ENCODE results near the gene GARNL3. TPM values are rescaled to one million over a fixed set of nuclear protein-coding genes. Genes with fewer than 3 reads are reported as not detected.
A peak's percentile ranks its signal among the peaks of the same experiment; 100 is the strongest.

GARNL3 gene
- total and polyA plus RNA-seq, 2 donors (not counting 3 experiments of a cell fraction or from before 2014, with no cell fraction given): 1.4 to 8.3 TPM

- ChIA-PET POLR2A (no interaction called here), CTCF (interaction anchor here (0.7 to 2.0 kb wide), 2 partner anchors 30 to 31 kb away, joined by 3 to 9 read pairs; no protein-coding TSS in a partner anchor)
- H3K36me3 ChIP-seq (ENCODE audit: control insufficient read depth in 2 of 2, extremely low read depth in 1 of 2, insufficient read depth in 2 of 2, low read length in 2 of 2): no peaks in the 10 kb centered on the region
- H3K4me2 ChIP-seq (ENCODE audit: insufficient read depth, low read length): no peak overlapping the region
- TF ChIP-seq GATA2 (IDR thresholded peaks at IDR 0.05; ENCODE audit: insufficient read depth, insufficient read length, low read depth, low read length): no peak
- TF ChIP-seq FOS (IDR thresholded peaks at IDR 0.05; ENCODE audit: borderline replicate concordance, insufficient read depth, low read length): peak; percentile 73
- no peaks in the 10 kb centered on the region for H3K27me3 ChIP-seq (ENCODE audit: control insufficient read depth in 2 of 2, insufficient read depth in 2 of 2, low read length in 2 of 2)
- no peak overlapping the region for H3K9ac ChIP-seq (replicated peaks; ENCODE audit: extremely low read depth, insufficient read depth, low read length)
- no peak overlapping the region for H3K27ac ChIP-seq (ENCODE audit: insufficient read depth, low read depth, low read length)
- no peak for FAIRE-seq
- intact Hi-C loops (cut with micrococcal nuclease): no loop called here
- H3K9me3 ChIP-seq (replicated peaks; ENCODE audit: control insufficient read depth, insufficient read depth, low read length): no peaks in the 10 kb centered on the region
- dilution Hi-C loops (cut with MboI; ENCODE audit: extremely low pct_ligation_motif_present, low sequenced_read_pairs): no loop called here
- H3K4me3 ChIP-seq (replicated peaks in 1 of 3; ENCODE audit: insufficient read depth in 1 of 3, low read depth in 1 of 3, low read length in 3 of 3): no peak overlapping the region
- DNase-seq (ENCODE audit: low read depth, low spot score): no peak
- H3K79me2 ChIP-seq (ENCODE audit: control insufficient read depth, insufficient read depth, low read length): no peaks in the 10 kb centered on the region
- no TSS peak for BruUV-seq (replicated peaks)
- H2AFZ ChIP-seq (ENCODE audit: low read depth, low read length): no peak overlapping the region
- H3K4me1 ChIP-seq (ENCODE audit: control insufficient read depth, extremely low read depth, insufficient read depth, low read length): peaks cover 3% of the 10 kb centered on the region
- H4K20me1 ChIP-seq (replicated peaks; ENCODE audit: control insufficient read depth, extremely low read depth, insufficient read depth, low read length): no peaks in the 10 kb centered on the region
- no peaks in the 10 kb centered on the region for H3K9me1 ChIP-seq (replicated peaks; ENCODE audit: control insufficient read depth, extremely low read depth, insufficient read depth, low read length)
Measured at GRCh38 chr9:127316586-127317323, 52.2 kb downstream of the GARNL3 start.

- no peaks in the 10 kb centered on the region for H3K36me3 ChIP-seq (ENCODE audit: control insufficient read depth in 2 of 2, extremely low read depth in 1 of 2, insufficient read depth in 2 of 2, low read length in 2 of 2)
- H3K4me3 ChIP-seq (replicated peaks in 1 of 3; ENCODE audit: insufficient read depth in 1 of 3, low read depth in 1 of 3, low read length in 3 of 3): no peak overlapping the region
- no peak for TF ChIP-seq CTCF (IDR thresholded peaks at IDR 0.05; ENCODE audit: extremely low read depth in 1 of 2, insufficient read depth in 1 of 2, low read depth in 1 of 2, low read length in 2 of 2)
- no peak for TF ChIP-seq JUN (IDR thresholded peaks at IDR 0.05; ENCODE audit: borderline replicate concordance, insufficient read depth, insufficient read length, low read depth)
- TF ChIP-seq POLR2AphosphoS5 (IDR thresholded peaks at IDR 0.05; ENCODE audit: insufficient read depth, low read depth, low read length): no peak
- no peak for TF ChIP-seq EZH2 (IDR thresholded peaks at IDR 0.05; ENCODE audit: borderline replicate concordance, low read depth, low read length, severe bottlenecking)
- no peak for TF ChIP-seq POLR2A (IDR thresholded peaks at IDR 0.05; ENCODE audit: low read depth, low read length)
- no peak for TF ChIP-seq FOS (IDR thresholded peaks at IDR 0.05; ENCODE audit: borderline replicate concordance, insufficient read depth, low read length)
- no peak for TF ChIP-seq GATA2 (IDR thresholded peaks at IDR 0.05; ENCODE audit: insufficient read depth, insufficient read length, low read depth, low read length)
- no peak for TF ChIP-seq MAX (IDR thresholded peaks at IDR 0.05; ENCODE audit: insufficient read depth, insufficient read length)
- TF ChIP-seq MYC (IDR thresholded peaks at IDR 0.05; ENCODE audit: low read depth, low read length): no peak
- CTCF ChIA-PET: interaction anchor here (1.3 to 3.0 kb wide), 4 partner anchors 9 to 35 kb away, joined by 4 to 20 read pairs (median 10); no protein-coding TSS in a partner anchor
- no peaks in the 10 kb centered on the region for H3K79me2 ChIP-seq (ENCODE audit: control insufficient read depth, insufficient read depth, low read length)
- no peaks in the 10 kb centered on the region for H3K9me3 ChIP-seq (replicated peaks; ENCODE audit: control insufficient read depth, insufficient read depth, low read length)
- dilution Hi-C loops (cut with MboI; ENCODE audit: extremely low pct_ligation_motif_present, low sequenced_read_pairs): no loop called here
- H3K27me3 ChIP-seq (ENCODE audit: control insufficient read depth in 2 of 2, insufficient read depth in 2 of 2, low read length in 2 of 2): no peaks in the 10 kb centered on the region
- BruUV-seq (replicated peaks): no TSS peak
- H3K4me2 ChIP-seq (ENCODE audit: insufficient read depth, low read length): no peak overlapping the region
- POLR2A ChIA-PET: no interaction called here
- FAIRE-seq (no peak), DNase-seq (ENCODE audit: low read depth, low spot score) (no peak)
- intact Hi-C loops (cut with micrococcal nuclease): no loop called here
- H3K9me1 ChIP-seq (replicated peaks; ENCODE audit: control insufficient read depth, extremely low read depth, insufficient read depth, low read length): no peaks in the 10 kb centered on the region
- H4K20me1 ChIP-seq (replicated peaks; ENCODE audit: control insufficient read depth, extremely low read depth, insufficient read depth, low read length): no peaks in the 10 kb centered on the region
- no peak overlapping the region for H3K9ac ChIP-seq (replicated peaks; ENCODE audit: extremely low read depth, insufficient read depth, low read length)
- no peak overlapping the region for H2AFZ ChIP-seq (ENCODE audit: low read depth, low read length)
- H3K4me1 ChIP-seq (ENCODE audit: control insufficient read depth, extremely low read depth, insufficient read depth, low read length): peaks cover 3% of the 10 kb centered on the region
- H3K27ac ChIP-seq (ENCODE audit: insufficient read depth, low read depth, low read length): no peak overlapping the region
Measured at GRCh38 chr9:127318651-127319167, 54.1 kb downstream of the GARNL3 start.
